HG03039 (cell line): Measurements from ENCODE around the gene REXO1.
A peak's percentile ranks its signal among the peaks of the same experiment; 100 is the strongest.

ENCODE experiments used
- ATAC-seq: cut with Tn5 transposase; IDR thresholded peaks from one replicate; pipeline ENCODE4 v1.9.1; 2021; ENCODE audit warnings: mild to moderate bottlenecking, moderate library complexity; ENCODE audit not compliant: unreplicated experiment

Gene REXO1

GRCh38 chr19:1849132-1849474 is 820 bp upstream of the REXO1 start:
- ATAC-seq: no peak

- peak; percentile 21 for ATAC-seq
Observed at GRCh38 chr19:1847684-1848398, 442 bp downstream of the REXO1 start.

GRCh38 chr19:1847348-1847683 is 967 bp downstream of the REXO1 start:
- no peak for ATAC-seq

DNA sequence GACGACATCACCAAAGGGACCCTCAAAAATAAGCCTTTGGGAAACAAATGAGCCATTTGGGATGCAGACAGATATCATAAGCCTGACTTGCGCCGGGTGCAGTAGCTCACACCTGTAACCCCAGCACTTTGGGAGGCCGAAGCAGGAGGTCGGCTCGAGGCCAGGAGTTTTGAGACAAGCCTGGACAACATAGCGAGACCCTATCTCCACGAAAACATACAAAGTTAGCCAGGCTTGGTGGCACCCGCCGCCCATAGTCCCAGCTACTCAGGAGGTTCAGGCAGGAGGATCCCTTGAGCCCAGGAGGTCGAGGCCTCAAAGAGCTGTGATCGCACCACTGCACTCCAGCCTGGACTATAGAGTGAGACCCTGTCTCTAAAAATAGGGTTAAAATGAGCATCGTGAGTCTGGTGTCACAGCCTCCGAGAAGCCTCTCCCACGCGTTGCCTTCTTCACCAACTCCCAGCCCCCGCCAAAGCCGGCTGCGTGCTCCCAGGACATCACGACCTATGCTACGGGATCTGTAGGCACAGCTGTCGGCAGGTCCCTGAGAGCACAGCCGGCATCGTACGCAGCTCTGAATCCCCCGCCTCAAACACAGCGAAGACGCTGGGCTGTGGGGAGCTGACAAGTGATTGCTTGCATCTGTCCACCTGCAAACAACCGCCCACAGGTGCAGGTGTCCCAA is 1.6 kb downstream of the REXO1 start:
- ATAC-seq: no peak

DNA sequence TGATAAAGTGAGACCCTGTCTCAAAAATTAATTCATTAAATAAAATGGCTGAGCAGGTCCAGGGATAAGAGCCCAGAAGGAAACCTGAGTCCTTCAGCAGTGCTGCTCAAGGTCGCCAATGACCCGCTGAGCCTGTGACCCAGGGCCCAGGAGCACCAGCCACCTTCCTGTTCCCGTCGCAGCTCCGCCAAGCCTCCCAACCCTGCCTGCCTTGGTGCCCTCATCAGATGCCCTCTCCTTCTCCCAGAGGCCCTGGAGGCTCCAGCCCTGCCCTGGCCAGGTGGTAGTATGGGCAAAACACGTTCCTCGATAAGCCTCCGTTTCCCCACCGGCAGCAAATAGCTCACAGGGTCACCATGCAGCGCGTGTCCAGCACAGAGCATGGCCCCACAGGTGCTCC is 2.6 kb downstream of the REXO1 start:
- ATAC-seq: no peak

GRCh38 chr19:1845125-1845515 is 3.2 kb downstream of the REXO1 start:
- no peak for ATAC-seq

DNA sequence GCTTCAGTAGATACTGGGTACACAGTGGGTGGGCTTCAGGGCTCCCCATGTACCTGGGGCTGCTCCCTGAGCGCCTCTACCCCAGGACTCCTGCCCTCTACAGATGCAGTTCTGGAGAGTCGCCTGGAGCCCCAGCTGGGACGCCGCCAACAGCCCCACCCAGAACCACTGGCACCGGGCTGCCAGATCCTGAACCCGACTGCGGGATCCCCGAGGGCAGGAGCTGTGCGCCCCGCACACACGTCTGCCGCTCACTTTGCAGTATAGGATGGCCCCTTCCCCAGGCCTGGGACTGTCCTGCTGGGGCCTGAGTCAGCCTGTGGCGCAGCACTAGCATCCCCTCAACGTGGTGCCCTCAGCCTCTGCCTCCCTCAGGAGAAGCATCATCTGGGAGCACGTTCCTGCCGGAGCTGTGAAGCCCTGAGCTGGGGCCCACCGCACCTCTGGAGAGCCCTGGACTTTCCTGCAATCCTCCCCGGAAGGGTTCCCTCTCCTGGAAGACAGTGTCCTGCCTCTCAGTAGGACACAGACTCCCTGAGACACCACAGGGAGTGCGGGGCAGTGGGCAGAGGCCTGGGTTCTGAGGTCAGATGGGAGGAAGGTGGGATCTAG is 3.7 kb downstream of the REXO1 start:
- ATAC-seq: no peak

GRCh38 chr19:1843646-1844394 is 4.5 kb downstream of the REXO1 start:
- ATAC-seq: no peak

- ATAC-seq: no peak
Observed at GRCh38 chr19:1843116-1843515, 5.2 kb downstream of the REXO1 start.

DNA sequence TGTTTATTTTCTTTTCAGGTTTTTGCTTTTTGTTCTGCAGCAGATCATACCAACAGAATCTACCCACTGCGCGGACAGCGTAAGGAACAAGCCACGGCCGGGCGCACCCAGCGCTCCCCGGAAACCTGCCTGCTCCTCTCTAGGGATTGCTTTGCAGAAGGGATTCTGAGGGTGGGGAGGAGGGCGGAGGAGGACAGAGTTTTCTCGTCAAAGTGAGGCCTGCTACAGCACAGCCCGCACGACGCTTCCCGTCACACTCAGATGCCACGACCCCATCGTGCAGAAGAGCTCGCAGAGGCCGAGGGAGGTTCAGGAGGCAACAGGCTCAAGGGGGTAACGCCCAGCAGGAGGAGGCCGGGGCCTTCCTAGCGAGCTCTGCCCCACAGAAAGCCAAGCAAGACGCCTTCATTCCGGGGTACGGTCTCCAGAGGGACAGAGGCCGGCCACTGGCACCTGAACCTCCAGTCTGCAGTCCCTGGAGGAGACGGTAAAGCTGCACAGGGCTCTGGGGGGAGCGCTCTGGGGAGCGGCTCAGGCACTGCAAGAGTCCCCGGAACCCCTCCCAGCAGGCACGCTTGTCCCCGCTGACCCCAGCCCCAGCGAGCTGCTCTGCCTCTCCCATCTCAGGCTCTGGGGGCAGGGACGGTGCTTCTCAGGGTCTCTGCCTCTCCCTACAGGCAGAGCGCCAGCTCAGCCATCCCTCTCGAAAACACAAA is 6.9 kb downstream of the REXO1 start:
- no peak for ATAC-seq

- no peak for ATAC-seq
Observed at GRCh38 chr19:1840541-1841115, 7.7 kb downstream of the REXO1 start.

DNA sequence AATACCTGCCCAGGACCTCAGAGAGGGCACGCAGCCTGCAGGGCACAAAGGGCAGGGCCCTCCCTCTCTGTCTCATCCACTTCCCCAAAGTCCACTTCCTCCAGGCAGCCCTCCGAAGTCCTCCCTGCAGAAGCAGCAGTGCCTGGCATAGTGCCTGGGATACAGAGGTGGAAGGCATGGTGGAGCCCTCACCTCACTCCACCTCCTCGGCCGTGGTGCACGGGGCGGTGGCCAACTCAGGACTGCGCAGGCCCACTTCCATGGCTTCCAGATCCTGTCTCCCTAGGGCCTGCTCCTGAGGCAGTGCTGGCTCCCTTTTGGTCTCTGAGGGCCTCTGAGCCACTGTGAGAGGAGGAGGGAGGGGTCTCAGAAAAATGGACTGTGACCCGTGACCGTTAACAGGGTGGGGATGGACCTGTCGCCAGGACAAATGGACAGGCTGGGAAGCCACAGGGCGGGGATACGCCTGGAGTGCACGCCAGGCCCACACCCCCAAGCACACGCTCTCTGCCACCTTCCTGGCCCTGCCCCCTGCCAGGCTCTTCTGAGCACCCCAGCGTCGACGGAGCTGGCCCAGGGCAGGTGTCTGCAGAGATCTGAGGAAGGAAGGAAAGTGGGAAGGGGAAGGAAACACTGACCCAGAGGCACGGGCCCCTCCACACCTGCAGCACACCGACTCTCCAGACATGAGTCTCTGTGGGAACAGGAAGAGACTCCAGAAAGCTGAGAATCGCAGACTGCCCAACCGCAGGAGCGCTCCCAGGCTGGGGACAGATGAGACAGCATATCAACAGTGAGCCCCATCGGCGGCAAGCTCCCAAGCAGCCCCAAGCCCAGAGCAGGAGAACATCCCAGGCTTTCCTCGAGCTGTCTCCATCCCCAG is 8.4 kb downstream of the REXO1 start:
- ATAC-seq: no peak

DNA sequence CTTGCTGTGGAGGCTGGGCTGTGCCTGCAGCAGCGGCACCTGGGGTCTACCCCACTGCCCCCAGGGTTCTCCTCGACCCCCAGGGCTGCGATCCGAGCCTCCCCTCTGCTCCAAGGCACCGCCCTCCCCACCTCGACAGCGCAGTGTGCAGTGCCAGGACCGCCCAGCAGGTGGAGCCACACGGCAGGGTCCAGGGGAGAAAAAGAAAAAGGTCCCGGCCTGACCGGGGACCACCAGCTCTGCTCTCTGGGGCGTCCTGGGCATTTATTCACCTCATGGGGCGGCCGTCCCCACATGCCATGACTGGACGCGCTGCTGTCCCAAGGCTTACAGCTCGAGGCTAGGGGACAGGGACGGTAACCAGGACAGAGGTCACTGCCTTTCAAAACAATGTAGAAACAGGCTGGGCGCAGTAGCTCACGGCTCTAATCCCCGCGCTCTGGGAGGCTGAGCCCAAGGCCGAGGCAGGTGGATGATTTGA is 10.6 kb downstream of the REXO1 start:
- ATAC-seq: no peak

DNA sequence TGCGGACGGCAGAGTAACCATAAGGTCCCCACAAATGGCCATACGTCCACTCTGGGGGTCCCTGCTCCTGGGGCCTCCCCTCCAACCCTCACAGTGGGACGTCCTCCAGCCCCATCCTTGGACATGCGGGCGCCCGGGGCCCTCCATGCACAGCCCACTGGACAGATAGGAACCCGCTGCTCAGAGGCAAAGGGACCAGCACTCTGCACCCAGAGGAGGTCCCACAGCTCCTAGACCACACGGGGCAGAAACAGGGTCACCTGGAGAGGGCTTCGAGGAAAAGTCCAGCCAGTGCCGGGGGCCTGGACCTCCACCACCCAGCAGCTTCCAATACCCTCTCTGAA is 11.1 kb downstream of the REXO1 start:
- ATAC-seq: no peak

DNA sequence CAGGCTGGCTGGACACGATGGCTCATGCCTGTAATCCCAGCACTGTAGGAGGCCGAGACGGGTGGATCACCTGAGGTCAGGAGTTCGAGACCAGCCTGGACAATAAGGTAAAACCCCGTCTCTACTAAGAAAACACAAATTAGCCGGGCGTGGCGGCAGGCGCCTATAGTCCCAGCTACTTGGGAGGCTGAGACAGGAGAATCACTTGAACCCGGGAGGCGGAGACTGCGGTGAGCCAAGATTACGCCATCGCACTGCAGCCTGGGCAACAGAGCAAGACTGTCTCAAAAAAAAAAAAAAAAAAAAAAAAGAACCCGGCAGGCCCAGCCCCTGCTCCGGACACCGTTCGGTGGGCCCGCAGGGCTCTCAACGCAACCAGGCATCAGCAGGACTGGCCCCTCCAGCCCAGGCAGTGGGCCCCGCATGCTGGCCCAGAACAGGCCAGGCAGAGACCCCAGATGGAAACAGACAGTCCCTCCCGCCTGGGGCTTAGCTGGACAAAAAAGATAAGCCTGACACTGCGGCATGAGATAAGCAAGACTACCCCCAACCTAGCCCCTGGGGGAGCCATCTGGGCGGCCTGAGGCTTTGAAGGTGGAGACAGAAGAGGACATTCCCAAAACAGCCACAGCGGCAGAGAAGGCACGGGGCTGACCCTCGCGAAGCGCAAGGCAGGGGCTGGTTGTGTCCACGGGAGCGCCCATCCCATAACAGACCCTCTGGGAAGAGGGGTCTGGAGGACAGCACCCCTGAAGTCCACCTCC is 11.6 kb downstream of the REXO1 start:
- ATAC-seq: no peak

DNA sequence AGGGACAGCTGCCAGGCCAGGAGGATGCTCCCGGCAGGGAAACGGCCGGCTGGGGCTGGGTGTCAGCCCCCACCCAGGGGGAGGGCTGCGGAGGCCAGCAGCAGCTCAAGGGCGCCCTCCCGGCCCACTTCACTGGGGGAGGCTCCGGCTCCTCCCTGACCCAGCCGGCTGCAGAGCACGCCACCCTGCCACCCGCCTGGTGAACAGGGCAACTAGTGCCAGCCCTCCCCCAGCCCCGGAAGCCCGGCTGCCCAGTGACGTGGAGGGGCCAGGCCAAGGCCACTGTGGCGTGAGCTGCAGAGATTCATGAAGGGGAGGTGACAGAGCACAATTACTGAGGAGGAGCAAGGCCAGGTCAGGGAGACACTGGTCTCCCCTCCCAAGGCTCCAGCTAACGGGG is 14.7 kb downstream of the REXO1 start:
- no peak for ATAC-seq

- no peak for ATAC-seq
Observed at GRCh38 chr19:1832046-1832663, 16.1 kb downstream of the REXO1 start.

DNA sequence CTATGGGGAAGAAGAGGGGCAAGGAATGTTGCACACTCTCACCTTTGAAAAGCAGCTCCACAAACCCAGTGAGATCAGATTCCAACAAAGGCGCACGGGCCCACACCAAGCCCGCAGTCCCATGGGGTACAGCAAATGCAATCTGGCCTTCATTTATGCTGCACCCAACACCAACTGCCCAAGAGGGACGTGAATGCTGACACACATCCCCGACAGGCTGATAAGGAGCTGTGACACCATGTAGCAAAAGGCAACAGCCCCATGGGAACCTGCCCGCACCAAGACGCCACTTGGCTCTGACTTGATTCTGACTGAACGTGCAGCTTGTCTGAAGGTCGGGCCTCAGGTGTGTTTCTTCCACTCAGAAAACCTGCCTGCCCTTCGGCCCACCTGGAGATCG is 17.3 kb downstream of the REXO1 start:
- no peak for ATAC-seq

DNA sequence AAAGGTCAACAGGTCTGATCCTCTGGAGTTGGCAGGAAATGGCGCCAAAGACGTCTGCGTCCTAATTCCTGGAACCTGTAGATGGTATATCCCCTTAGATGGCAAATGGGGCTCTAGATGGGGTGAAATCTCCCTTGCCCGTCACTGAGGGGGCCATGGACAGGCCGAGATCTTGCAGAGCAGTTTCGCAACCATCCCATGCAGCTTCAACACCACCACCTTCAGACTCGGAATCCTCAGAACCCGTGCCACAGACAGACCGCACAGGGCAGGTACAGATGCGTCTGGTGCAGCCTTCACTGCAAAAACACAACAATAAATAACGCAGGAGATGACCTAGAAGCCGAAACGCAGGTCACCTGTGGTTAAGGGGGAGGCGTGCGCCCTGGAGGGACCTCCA is 17.7 kb downstream of the REXO1 start:
- no peak for ATAC-seq
